SU-DHL-6 (cell line): ENCODE data around the gene ZNF143.

ENCODE experiments used
- EZH2phosphoT487 ChIP-seq: fragments of 200-600 bp; sonication (generic), shearing (Covaris generic); conservative IDR thresholded peaks from 2 replicates; pipeline ENCODE4 v1.6.1; 2018; ENCODE audit warnings: mild to moderate bottlenecking, antibody characterized with exemption, low read length, moderate library complexity, mixed read lengths
- TF ChIP-seq, protein P1 (sequence below): fragments of 200-600 bp; sonication (generic); IDR thresholded peaks from one replicate; pipeline ENCODE4 v1.5.1; 2017; ENCODE audit warnings: antibody characterized with exemption, mild to moderate bottlenecking, low read length, moderate library complexity; ENCODE audit not compliant: insufficient read depth, poor library complexity, severe bottlenecking

DNA sequence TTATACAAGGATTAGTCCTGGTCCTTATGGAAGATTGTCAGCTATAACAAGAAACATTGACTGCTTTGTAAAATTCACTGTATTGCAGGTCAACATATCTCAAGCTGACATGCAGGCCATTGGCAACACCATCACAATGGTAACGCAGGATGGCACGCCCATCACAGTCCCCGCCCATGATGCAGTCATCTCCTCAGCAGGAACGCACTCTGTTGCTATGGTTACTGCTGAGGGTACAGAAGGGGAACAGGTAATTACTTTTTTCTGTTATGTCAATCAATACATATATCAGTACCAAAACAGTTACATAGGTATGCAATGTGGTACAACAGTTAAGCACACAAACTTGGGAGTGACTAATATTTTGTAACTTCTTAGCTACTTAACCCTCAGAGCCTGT is 55.3 kb downstream of the ZNF143 start:
- TF ChIP-seq, protein P1, sequence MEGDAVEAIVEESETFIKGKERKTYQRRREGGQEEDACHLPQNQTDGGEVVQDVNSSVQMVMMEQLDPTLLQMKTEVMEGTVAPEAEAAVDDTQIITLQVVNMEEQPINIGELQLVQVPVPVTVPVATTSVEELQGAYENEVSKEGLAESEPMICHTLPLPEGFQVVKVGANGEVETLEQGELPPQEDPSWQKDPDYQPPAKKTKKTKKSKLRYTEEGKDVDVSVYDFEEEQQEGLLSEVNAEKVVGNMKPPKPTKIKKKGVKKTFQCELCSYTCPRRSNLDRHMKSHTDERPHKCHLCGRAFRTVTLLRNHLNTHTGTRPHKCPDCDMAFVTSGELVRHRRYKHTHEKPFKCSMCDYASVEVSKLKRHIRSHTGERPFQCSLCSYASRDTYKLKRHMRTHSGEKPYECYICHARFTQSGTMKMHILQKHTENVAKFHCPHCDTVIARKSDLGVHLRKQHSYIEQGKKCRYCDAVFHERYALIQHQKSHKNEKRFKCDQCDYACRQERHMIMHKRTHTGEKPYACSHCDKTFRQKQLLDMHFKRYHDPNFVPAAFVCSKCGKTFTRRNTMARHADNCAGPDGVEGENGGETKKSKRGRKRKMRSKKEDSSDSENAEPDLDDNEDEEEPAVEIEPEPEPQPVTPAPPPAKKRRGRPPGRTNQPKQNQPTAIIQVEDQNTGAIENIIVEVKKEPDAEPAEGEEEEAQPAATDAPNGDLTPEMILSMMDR = no peak
- no peak for TF ChIP-seq EZH2phosphoT487
